ENCODE data around the gene LDLRAD4.

- TF ChIP-seq CTCF (conservative IDR thresholded peaks at IDR 0.05; ENCODE audit: low read depth in 2 of 2) (no peak), EZH2 (IDR thresholded peaks at IDR 0.05; ENCODE audit: low read depth, unreplicated experiment) (no peak), POLR2AphosphoS5 (IDR thresholded peaks at IDR 0.05; ENCODE audit: low read depth) (no peak), ETS1 (IDR thresholded peaks at IDR 0.05) (no peak), EZH2phosphoT487 (IDR thresholded peaks at IDR 0.05; ENCODE audit: unreplicated experiment) (no peak), JUNB (IDR thresholded peaks at IDR 0.05; ENCODE audit: unreplicated experiment) (no peak), REST (IDR thresholded peaks at IDR 0.05; ENCODE audit: unreplicated experiment) (no peak), CREB1 (CRISPR knock-in tag; IDR thresholded peaks at IDR 0.05; ENCODE audit: low read depth) (no peak), ZNF331 (CRISPR knock-in tag; IDR thresholded peaks at IDR 0.05; ENCODE audit: low read depth) (no peak), STAT1 (IDR thresholded peaks at IDR 0.05; ENCODE audit: unreplicated experiment) (no peak), ZNF462 (CRISPR knock-in tag; IDR thresholded peaks at IDR 0.05) (no peak), ZNF114 (CRISPR knock-in tag; IDR thresholded peaks at IDR 0.05) (no peak), NANOG (IDR thresholded peaks at IDR 0.05; ENCODE audit: borderline replicate concordance) (no peak)
Observed at GRCh38 chr18:13483316-13484270, 265.0 kb downstream of the LDLRAD4 start.

Measured in GM23338 (cell line).